Measurements from ENCODE around the gene TMTC1.

Gene TMTC1

GRCh38 chr12:29778531-29778930, 5.2 kb downstream of the TMTC1 start:
- no peak for DNase-seq

GRCh38 chr12:29773076-29773475, 10.7 kb downstream of the TMTC1 start:
- no peak for DNase-seq

- no peak for DNase-seq
These were observed 12.0 kb downstream of the TMTC1 start for GRCh38 chr12:29771786-29772185.

GRCh38 chr12:29771165-29771564, 12.6 kb downstream of the TMTC1 start:
- no peak for DNase-seq

- DNase-seq, result no peak
These were observed 14.4 kb downstream of the TMTC1 start for GRCh38 chr12:29769162-29769858.

- no peak for DNase-seq
These were observed 15.4 kb downstream of the TMTC1 start for GRCh38 chr12:29768372-29768771.

- no peak for DNase-seq
These were observed 20.4 kb downstream of the TMTC1 start for GRCh38 chr12:29763301-29763683.

- peak; percentile 67 for DNase-seq
These were observed 21.0 kb downstream of the TMTC1 start for GRCh38 chr12:29762637-29763300.

- no peak for DNase-seq
These were observed 23.8 kb downstream of the TMTC1 start for GRCh38 chr12:29759950-29760349.

- DNase-seq, result no peak
These were observed 26.9 kb downstream of the TMTC1 start for GRCh38 chr12:29756741-29757390.

- DNase-seq, result no peak
These were observed 29.2 kb downstream of the TMTC1 start for GRCh38 chr12:29754235-29755189.

- DNase-seq, result no peak
These were observed 31.6 kb downstream of the TMTC1 start for GRCh38 chr12:29752121-29752520.

GRCh38 chr12:29751676-29752075, 32.1 kb downstream of the TMTC1 start:
- DNase-seq, result no peak

GRCh38 chr12:29750928-29751220, 32.9 kb downstream of the TMTC1 start:
- no peak for DNase-seq

- DNase-seq, result no peak
These were observed 33.4 kb downstream of the TMTC1 start for GRCh38 chr12:29750131-29750927.

GRCh38 chr12:29744365-29744764, 39.4 kb downstream of the TMTC1 start:
- DNase-seq, result no peak

- DNase-seq, result peak; percentile 72
These were observed 39.9 kb downstream of the TMTC1 start for GRCh38 chr12:29743801-29744200.

GRCh38 chr12:29743077-29743476, 40.7 kb downstream of the TMTC1 start:
- no peak for DNase-seq

- no peak for DNase-seq
These were observed 41.1 kb downstream of the TMTC1 start for GRCh38 chr12:29742646-29743045.

GRCh38 chr12:29741342-29742241, 42.1 kb downstream of the TMTC1 start:
- no peak for DNase-seq

GRCh38 chr12:29739279-29739991, 44.3 kb downstream of the TMTC1 start:
- no peak for DNase-seq
